Esophagus muscularis mucosa (tissue), 4 donors: ENCODE measurements around the gene LAMA5.

Experiments
- EP300 ChIP-seq: sonication (generic); formaldehyde crosslinking; IDR thresholded peaks from one replicate; pipeline ENCODE4 v1.6.1; 2017; ENCODE audit warnings: antibody characterized with exemption
- POLR2A ChIP-seq: fragments of 450-650 bp; IDR thresholded peaks from one replicate; pipeline ENCODE4 v1.6.1; 2017; ENCODE audit warnings: antibody characterized with exemption, moderate library complexity, mild to moderate bottlenecking, low read depth
- POLR2AphosphoS5 ChIP-seq, 2 donors: sonication (generic); formaldehyde crosslinking; IDR thresholded peaks; one replicate each; pipeline ENCODE4 v1.6.1; 2017; ENCODE audit warnings: antibody characterized with exemption in 2 of 2
- TF ChIP-seq, protein P1 (sequence below), 3 experiments: fragments of 200-600 bp in 2 of 3; fragments of 450-650 bp in 1 of 3; sonication (generic) in 2 of 3; IDR thresholded peaks; one replicate each; pipeline ENCODE4 v1.5.1; 2017 to 2019; ENCODE audit warnings: antibody characterized with exemption in 3 of 3, mild to moderate bottlenecking in 2 of 3, moderate library complexity in 1 of 3

DNA sequence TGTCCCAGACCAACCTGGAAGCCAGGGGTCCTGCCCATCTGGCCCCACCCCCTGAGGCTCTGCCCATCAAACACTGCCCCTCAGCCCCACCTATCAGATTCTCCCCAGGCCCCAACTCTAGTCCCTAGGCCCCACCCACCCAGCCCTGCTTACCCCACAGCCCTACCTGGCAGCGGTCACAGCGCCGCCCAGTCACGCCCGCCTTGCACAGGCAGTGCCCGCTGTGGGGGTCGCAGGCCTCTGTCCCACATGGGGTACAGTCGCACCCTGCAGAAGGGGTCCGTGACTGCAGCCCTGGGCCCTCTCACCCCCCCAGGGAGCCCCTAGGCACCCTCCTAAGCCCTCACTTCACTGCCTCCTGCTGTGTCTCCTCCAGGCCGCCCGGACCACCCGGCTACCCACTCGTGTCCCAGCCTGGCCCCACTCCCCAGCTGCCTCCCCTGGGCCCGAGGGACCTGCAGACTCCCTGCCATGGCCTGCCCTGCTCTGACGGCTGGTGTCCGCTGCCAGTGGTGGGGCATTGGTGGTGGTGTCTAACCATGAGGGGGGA lies 44.5 kb downstream of the LAMA5 start:
- no peak for TF ChIP-seq POLR2A
- TF ChIP-seq, protein P1, sequence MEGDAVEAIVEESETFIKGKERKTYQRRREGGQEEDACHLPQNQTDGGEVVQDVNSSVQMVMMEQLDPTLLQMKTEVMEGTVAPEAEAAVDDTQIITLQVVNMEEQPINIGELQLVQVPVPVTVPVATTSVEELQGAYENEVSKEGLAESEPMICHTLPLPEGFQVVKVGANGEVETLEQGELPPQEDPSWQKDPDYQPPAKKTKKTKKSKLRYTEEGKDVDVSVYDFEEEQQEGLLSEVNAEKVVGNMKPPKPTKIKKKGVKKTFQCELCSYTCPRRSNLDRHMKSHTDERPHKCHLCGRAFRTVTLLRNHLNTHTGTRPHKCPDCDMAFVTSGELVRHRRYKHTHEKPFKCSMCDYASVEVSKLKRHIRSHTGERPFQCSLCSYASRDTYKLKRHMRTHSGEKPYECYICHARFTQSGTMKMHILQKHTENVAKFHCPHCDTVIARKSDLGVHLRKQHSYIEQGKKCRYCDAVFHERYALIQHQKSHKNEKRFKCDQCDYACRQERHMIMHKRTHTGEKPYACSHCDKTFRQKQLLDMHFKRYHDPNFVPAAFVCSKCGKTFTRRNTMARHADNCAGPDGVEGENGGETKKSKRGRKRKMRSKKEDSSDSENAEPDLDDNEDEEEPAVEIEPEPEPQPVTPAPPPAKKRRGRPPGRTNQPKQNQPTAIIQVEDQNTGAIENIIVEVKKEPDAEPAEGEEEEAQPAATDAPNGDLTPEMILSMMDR (IDR thresholded peaks at IDR 0.05): no peak
- no peak for TF ChIP-seq POLR2AphosphoS5 (IDR thresholded peaks at IDR 0.05)
- TF ChIP-seq EP300: no peak
